Subcutaneous abdominal adipose tissue (tissue), 5 donors: ENCODE results near the gene SIN3B.

ENCODE experiments used
- H3K27ac ChIP-seq: one replicate; pipeline ENCODE4 v1.7.0; 2013; ENCODE audit warnings: low read depth, mild to moderate bottlenecking, inconsistent platforms, low read length, moderate library complexity
- H3K27me3 ChIP-seq, 5 donors: one replicate each; pipeline ENCODE4 v1.7.0; 2013; ENCODE audit warnings: low read length in 5 of 5, inconsistent platforms in 1 of 5; ENCODE audit not compliant: control insufficient read depth in 5 of 5, insufficient read depth in 4 of 5
- H3K36me3 ChIP-seq, 5 donors: one replicate each; pipeline ENCODE4 v1.7.0; 2013; ENCODE audit warnings: low read length in 5 of 5; ENCODE audit not compliant: control insufficient read depth in 5 of 5, insufficient read depth in 5 of 5
- H3K4me1 ChIP-seq, 5 donors: one replicate each; pipeline ENCODE4 v1.7.0; 2013; ENCODE audit warnings: low read length in 5 of 5, mild to moderate bottlenecking in 3 of 5, moderate library complexity in 1 of 5; ENCODE audit not compliant: control insufficient read depth in 5 of 5, insufficient read depth in 5 of 5
- H3K4me3 ChIP-seq, 5 donors: one replicate each; pipeline ENCODE4 v1.7.0; 2013; ENCODE audit warnings: low read length in 5 of 5, low read depth in 1 of 5
- H3K9ac ChIP-seq, 5 donors: one replicate each; pipeline ENCODE4 v1.7.0; 2013; ENCODE audit warnings: low read length in 5 of 5, mild to moderate bottlenecking in 4 of 5, moderate library complexity in 3 of 5
- H3K9me3 ChIP-seq, 5 donors: one replicate each; pipeline ENCODE4 v1.7.0; 2013; ENCODE audit warnings: low read length in 5 of 5; ENCODE audit not compliant: control insufficient read depth in 5 of 5
- donor health status: healthy.
- donor health status: healthy.
- donor health status: healthy.
- donor health status: healthy.
- donor health status: healthy.

SIN3B gene

GRCh38 chr19:16892868-16893685 is 63.9 kb downstream of the SIN3B start:
- Histone ChIP-seq H3K9ac (no peak overlapping the region), H3K4me3 (no peak overlapping the region), H3K36me3 (no peaks in the 10 kb centered on the region), H3K27me3 (peaks cover 0 to 1% (median 0%) of the 10 kb centered on the region in 5 donors), H3K27ac (no peak overlapping the region), H3K4me1 (peaks cover 0 to 70% (median 46%) of the 10 kb centered on the region in 5 donors), H3K9me3 (no peaks in the 10 kb centered on the region)

GRCh38 chr19:16893686-16893989 is 64.4 kb downstream of the SIN3B start:
- Histone ChIP-seq H3K27ac (no peak overlapping the region), H3K9me3 (no peaks in the 10 kb centered on the region), H3K9ac (no peak overlapping the region)

GRCh38 chr19:16894080-16894479 is 64.9 kb downstream of the SIN3B start:
- H3K9ac ChIP-seq = peak overlapping the region in 1 of 5 donors; percentile 12
- H3K4me1 ChIP-seq = peaks cover 0 to 60% (median 36%) of the 10 kb centered on the region in 5 donors
- no peak overlapping the region for H3K4me3 ChIP-seq
- no peaks in the 10 kb centered on the region for H3K27me3 ChIP-seq
- no peaks in the 10 kb centered on the region for H3K36me3 ChIP-seq
- H3K27ac ChIP-seq = no peak overlapping the region
- H3K9me3 ChIP-seq = no peaks in the 10 kb centered on the region

More at GRCh38 chr19:16893686-16893989, 64.4 kb downstream of the SIN3B start:
- Histone ChIP-seq H3K36me3 (no peaks in the 10 kb centered on the region), H3K4me1 (peaks cover 0 to 65% (median 40%) of the 10 kb centered on the region in 5 donors), H3K27me3 (no peaks in the 10 kb centered on the region), H3K4me3 (no peak overlapping the region)

DNA sequence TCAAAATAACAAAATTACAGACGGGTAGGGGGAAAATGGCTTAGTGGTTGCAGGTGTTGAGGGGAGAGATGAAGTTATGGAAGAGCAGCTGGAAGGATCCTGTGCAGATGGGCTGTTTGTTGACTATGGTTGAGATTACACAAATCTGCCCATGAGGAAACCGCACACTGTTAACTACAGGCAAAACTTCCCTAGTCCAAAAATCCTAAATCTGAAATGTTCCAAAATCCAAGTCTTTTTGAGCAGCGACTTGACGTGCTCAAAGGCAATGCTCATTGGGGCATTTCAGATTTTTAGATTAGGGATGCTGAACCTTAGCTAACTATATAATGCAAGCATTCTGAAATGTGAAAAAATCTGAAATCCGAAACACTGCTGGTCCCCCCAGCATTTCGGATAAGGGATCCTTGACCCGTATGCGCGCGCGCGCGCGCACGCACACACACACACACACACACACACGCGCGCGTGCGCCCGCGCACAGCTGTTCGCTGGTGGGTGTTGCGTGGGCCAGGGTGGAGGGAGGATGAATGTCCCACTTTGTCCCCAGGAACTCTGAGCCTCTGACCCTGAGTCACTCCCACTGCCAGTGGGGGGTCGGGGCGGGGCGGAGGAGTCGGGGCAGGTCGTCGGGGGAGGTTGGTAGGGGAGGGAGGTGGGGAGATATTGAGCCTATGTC is 66.4 kb downstream of the SIN3B start:
- Histone ChIP-seq H3K4me1 (peaks cover 0 to 54% (median 29%) of the 10 kb centered on the region in 5 donors), H3K27ac (no peak overlapping the region), H3K9me3 (no peaks in the 10 kb centered on the region), H3K4me3 (peak overlapping the region in 4 of 5 donors; percentile 63 to 71 (median 68)), H3K27me3 (no peaks in the 10 kb centered on the region), H3K36me3 (no peaks in the 10 kb centered on the region), H3K9ac (peak overlapping the region in 1 of 5 donors; percentile 61)

- Histone ChIP-seq H3K27me3 (no peaks in the 10 kb centered on the region), H3K9ac (peak overlapping the region in 4 of 5 donors; percentile 13 to 73 (median 60))
Measured at GRCh38 chr19:16896146-16897028, 67.2 kb downstream of the SIN3B start.

DNA sequence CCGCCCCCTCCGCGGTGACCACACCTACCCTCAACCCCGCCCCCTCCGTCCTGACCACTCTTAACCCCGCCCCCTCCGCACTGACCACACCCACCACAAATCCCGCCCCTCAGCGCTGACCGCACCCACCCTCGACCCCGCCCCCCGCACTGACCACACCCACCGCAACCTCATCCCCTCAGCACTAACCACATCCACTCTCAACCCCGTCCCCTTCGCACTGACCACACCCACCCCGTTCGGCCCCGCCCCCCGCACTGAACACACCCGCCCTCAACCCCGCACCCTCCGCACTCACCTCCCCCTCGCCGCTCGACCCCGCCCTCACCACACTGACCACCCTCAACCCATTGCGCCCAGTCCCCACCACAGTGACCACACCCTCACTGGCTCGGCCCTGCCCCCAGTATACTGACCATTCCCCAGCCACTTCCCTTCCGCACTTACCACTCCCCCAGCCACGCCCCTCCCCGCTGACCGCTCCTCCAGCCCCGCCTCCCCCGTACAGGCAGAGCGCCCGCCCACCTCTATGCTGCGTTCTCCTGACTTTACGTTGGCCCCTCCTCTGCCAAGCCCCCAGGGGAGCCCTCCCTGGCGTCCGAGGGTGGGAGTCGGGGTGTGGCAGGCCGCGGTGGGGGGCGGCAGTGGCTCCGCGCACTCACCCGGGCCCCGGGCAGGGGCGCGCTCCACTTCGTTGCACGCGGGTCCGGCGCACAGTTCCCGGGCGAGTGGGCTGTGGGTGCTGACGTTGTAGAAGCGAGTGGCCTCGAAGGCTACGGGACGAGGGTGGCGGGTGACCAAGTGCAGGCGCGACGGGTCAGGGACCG is 68.0 kb downstream of the SIN3B start:
- H3K36me3 ChIP-seq = no peaks in the 10 kb centered on the region
- H3K27me3 ChIP-seq = no peaks in the 10 kb centered on the region
- H3K9ac ChIP-seq = peak overlapping the region in 2 of 5 donors; percentile 30 to 40
- peak overlapping the region in 4 of 5 donors; percentile 56 to 69 (median 62) for H3K4me3 ChIP-seq
- peaks cover 0 to 54% (median 29%) of the 10 kb centered on the region in 5 donors for H3K4me1 ChIP-seq
- no peak overlapping the region for H3K27ac ChIP-seq
- H3K9me3 ChIP-seq = no peaks in the 10 kb centered on the region

More at GRCh38 chr19:16896146-16897028, 67.2 kb downstream of the SIN3B start:
- Histone ChIP-seq H3K4me3 (peak overlapping the region; percentile 53 to 71 (median 64)), H3K27ac (no peak overlapping the region), H3K9me3 (no peaks in the 10 kb centered on the region), H3K36me3 (no peaks in the 10 kb centered on the region), H3K4me1 (peaks cover 0 to 54% (median 29%) of the 10 kb centered on the region in 5 donors)

DNA sequence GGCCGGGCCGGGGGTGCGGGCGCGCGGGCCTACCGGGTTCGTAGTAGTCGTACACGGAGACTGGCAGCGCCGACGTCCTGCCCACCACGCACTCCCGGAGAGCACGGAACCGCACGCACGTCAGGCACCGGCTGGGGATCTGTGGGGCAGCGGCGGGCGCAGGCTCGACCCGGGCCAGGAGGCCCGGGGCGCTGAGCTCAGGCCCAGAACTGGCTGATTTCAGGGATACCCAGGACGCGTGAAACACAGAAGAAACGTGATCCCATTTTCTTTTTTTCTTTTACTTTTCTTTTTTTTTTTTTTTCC is 68.6 kb downstream of the SIN3B start:
- H3K9ac ChIP-seq = peak overlapping the region in 2 of 5 donors; percentile 30 to 40
- H3K36me3 ChIP-seq = no peaks in the 10 kb centered on the region
- H3K4me3 ChIP-seq = peak overlapping the region in 4 of 5 donors; percentile 56 to 69 (median 62)
- no peak overlapping the region for H3K27ac ChIP-seq
- H3K4me1 ChIP-seq = peaks cover 0 to 51% (median 29%) of the 10 kb centered on the region in 5 donors
- no peaks in the 10 kb centered on the region for H3K27me3 ChIP-seq
- no peaks in the 10 kb centered on the region for H3K9me3 ChIP-seq

DNA sequence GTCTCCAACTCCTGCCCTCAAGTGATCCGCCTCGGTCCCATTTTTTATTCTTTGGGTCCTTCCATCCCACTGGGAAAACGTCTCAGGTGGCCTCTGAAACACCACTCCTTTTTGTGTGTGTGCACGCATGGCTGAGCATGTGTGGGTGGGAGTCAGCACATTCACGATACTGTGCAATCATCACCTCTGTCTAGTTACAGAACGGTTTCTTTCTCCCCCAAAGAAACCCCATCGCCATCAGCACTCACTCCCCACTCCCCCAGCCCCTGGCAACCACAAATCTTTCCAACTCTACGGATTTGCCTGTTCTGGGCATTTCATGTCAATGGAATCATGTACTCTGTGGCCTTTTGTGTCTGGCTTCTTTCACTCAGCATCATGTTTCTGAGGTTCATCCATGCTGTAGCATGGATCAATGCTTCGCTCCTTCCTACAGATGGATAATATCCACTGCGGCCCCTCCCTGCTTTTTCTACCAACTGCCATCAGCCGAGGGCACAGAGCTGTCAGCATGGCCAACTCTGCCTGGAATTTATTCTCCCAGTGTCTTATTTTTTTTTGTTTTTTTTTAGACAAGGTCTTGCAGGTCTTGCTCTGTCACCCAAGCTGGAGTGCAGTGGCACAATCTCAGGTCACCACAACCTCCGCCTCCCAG is 69.3 kb downstream of the SIN3B start:
- Histone ChIP-seq H3K36me3 (no peaks in the 10 kb centered on the region), H3K4me1 (peaks cover 0 to 44% (median 25%) of the 10 kb centered on the region in 5 donors), H3K9me3 (no peaks in the 10 kb centered on the region), H3K27ac (no peak overlapping the region), H3K27me3 (peaks cover 0 to 4% (median 0%) of the 10 kb centered on the region in 5 donors), H3K9ac (no peak overlapping the region), H3K4me3 (no peak overlapping the region)

- Histone ChIP-seq H3K27me3 (peaks cover 0 to 5% (median 0%) of the 10 kb centered on the region in 5 donors), H3K36me3 (no peaks in the 10 kb centered on the region), H3K9ac (no peak overlapping the region), H3K4me3 (no peak overlapping the region), H3K4me1 (peaks cover 0 to 33% (median 14%) of the 10 kb centered on the region in 5 donors), H3K9me3 (no peaks in the 10 kb centered on the region), H3K27ac (no peak overlapping the region)
Measured at GRCh38 chr19:16899566-16900075, 70.4 kb downstream of the SIN3B start.
